Panc1 (cell line): ENCODE measurements around the gene WDR4. TPM values are rescaled to one million over a fixed set of nuclear protein-coding genes. Genes with fewer than 3 reads are reported as not detected.
"Not testable (repeated sequence)": the region's sequence is repeated elsewhere in the genome, so short reads cannot be mapped to it uniquely, and the experiment has no call there.

Experiments
- ATAC-seq: fragments of 200-7000 bp; cut with Tn5 transposase; 2 replicates; pipeline ENCODE4 v1.9.1; 2020; ENCODE audit warnings: mild to moderate bottlenecking, moderate library complexity
- BruUV-seq: library from RNA; stranded (reverse); fragments of 400-500 nt; replicated peaks from 2 replicates; lab custom pipeline; 2021; lab: Mats Ljungman, UMichigan
- CTCF ChIA-PET: fragments of 300-600 bp; sonication (Branson Sonifier 250); formaldehyde crosslinking; loops from one replicate; lab custom pipeline; 2022; ENCODE audit warnings: antibody characterized with exemption; lab: Charles Lee
- POLR2A ChIA-PET: fragments of 300-600 bp; sonication (Branson Sonifier 250); formaldehyde crosslinking; loops from one replicate; lab custom pipeline; 2022; ENCODE audit warnings: antibody characterized with exemption; lab: Charles Lee
- DNase-seq: peaks from one replicate; pipeline ENCODE4 v3.0.0-alpha.2; 2010; ENCODE audit warnings: low read depth, low spot score
- H3K27ac ChIP-seq: 2 replicates; pipeline ENCODE4 v1.5.1; 2011; ENCODE audit warnings: mild to moderate bottlenecking, low read length, inconsistent platforms
- H3K27me3 ChIP-seq: fragments of 200-500 bp; sonication (Bioruptor generic); 2 replicates; pipeline ENCODE4 v1.6.0; 2014; ENCODE audit warnings: low read length, inconsistent platforms; ENCODE audit not compliant: control insufficient read depth, insufficient read depth
- H3K36me3 ChIP-seq: fragments of 200-500 bp; sonication (Bioruptor generic); 2 replicates; pipeline ENCODE4 v1.5.1; 2014; ENCODE audit warnings: inconsistent platforms, mild to moderate bottlenecking, low read length, moderate library complexity; ENCODE audit not compliant: control insufficient read depth, insufficient read depth
- H3K4me1 ChIP-seq: 2 replicates; pipeline ENCODE4 v1.5.1; 2011; ENCODE audit warnings: inconsistent platforms, mild to moderate bottlenecking, low read length, moderate library complexity; ENCODE audit not compliant: control insufficient read depth, insufficient read depth
- H3K4me3 ChIP-seq, 2 experiments: 2 replicates each; pipeline ENCODE4 v1.5.1; 2011 to 2012; ENCODE audit warnings: low read depth in 2 of 2, low read length in 2 of 2, mild to moderate bottlenecking in 2 of 2, inconsistent platforms in 1 of 2, moderate library complexity in 1 of 2
- H3K9me3 ChIP-seq: fragments of 200-500 bp; sonication (Bioruptor generic); 2 replicates; pipeline ENCODE4 v1.5.1; 2014; ENCODE audit warnings: low read depth, mild to moderate bottlenecking, inconsistent platforms, low read length, moderate library complexity; ENCODE audit not compliant: control insufficient read depth, insufficient read depth
- CTCF ChIP-seq: fragments of 450-650 bp; IDR thresholded peaks from 2 replicates; pipeline ENCODE4 v1.5.1; 2017; ENCODE audit warnings: mild to moderate bottlenecking
- POLR2AphosphoS5 ChIP-seq: IDR thresholded peaks from 2 replicates; pipeline ENCODE4 v1.6.1; 2012; ENCODE audit warnings: mild to moderate bottlenecking, low read depth, low read length, moderate library complexity
- SIN3A ChIP-seq: IDR thresholded peaks from 2 replicates; pipeline ENCODE4 v1.6.1; 2012; ENCODE audit warnings: low read depth, mild to moderate bottlenecking, low read length, moderate library complexity, borderline replicate concordance; ENCODE audit not compliant: insufficient read depth
- TCF7L2 ChIP-seq: IDR thresholded peaks from 2 replicates; pipeline ENCODE4 v1.6.1; 2011; ENCODE audit warnings: mild to moderate bottlenecking, low read depth, low read length, inconsistent platforms
- in situ Hi-C: cut with HindIII; loops from 2 replicates; pipeline ENCODE4 v1.10.0; 2016; ENCODE audit warnings: low sequenced_read_pairs, low pct_unique_long_range_greater_than_20kb
- intact Hi-C: fragments of 100-400 bp; cut with micrococcal nuclease; formaldehyde crosslinking; loops from one replicate; pipeline ENCODE4 v1.10.0; 2022; ENCODE audit not compliant: unreplicated experiment
- total RNA-seq: library from RNA; stranded (reverse); gene quantifications from one replicate; pipeline ENCODE4 v1.2.1, GENCODE V29; 2021; ENCODE audit not compliant: unreplicated experiment
- TF ChIP-seq, protein P1 (sequence below), 2 experiments: IDR thresholded peaks; 2 replicates each; pipeline ENCODE4 v1.6.1; 2011 to 2012; ENCODE audit warnings: low read depth in 2 of 2, control low read depth in 1 of 2, low read length in 1 of 2, mild to moderate bottlenecking in 1 of 2, moderate library complexity in 1 of 2; ENCODE audit not compliant: insufficient read depth in 1 of 2

The WDR4 gene
- total RNA-seq, 1 experiment from 2014 or later: 36.7 TPM

- no TSS peak for BruUV-seq
- in situ Hi-C loops: no loop called here
- TF ChIP-seq TCF7L2 (no peak), SIN3A (no peak), CTCF (no peak), POLR2AphosphoS5 (no peak)
- TF ChIP-seq, protein P1, sequence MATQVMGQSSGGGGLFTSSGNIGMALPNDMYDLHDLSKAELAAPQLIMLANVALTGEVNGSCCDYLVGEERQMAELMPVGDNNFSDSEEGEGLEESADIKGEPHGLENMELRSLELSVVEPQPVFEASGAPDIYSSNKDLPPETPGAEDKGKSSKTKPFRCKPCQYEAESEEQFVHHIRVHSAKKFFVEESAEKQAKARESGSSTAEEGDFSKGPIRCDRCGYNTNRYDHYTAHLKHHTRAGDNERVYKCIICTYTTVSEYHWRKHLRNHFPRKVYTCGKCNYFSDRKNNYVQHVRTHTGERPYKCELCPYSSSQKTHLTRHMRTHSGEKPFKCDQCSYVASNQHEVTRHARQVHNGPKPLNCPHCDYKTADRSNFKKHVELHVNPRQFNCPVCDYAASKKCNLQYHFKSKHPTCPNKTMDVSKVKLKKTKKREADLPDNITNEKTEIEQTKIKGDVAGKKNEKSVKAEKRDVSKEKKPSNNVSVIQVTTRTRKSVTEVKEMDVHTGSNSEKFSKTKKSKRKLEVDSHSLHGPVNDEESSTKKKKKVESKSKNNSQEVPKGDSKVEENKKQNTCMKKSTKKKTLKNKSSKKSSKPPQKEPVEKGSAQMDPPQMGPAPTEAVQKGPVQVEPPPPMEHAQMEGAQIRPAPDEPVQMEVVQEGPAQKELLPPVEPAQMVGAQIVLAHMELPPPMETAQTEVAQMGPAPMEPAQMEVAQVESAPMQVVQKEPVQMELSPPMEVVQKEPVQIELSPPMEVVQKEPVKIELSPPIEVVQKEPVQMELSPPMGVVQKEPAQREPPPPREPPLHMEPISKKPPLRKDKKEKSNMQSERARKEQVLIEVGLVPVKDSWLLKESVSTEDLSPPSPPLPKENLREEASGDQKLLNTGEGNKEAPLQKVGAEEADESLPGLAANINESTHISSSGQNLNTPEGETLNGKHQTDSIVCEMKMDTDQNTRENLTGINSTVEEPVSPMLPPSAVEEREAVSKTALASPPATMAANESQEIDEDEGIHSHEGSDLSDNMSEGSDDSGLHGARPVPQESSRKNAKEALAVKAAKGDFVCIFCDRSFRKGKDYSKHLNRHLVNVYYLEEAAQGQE (IDR thresholded peaks at IDR 0.05; ENCODE audit: insufficient read depth in 1 of 2, low read depth in 2 of 2, low read length in 1 of 2): no peak
- ATAC-seq (no peak), DNase-seq (no peak)
- Histone ChIP-seq H3K27me3 (no peaks in the 10 kb centered on the region), H3K27ac (no peak overlapping the region), H3K9me3 (no peaks in the 10 kb centered on the region), H3K4me3 (no peak overlapping the region), H3K36me3 (no peaks in the 10 kb centered on the region), H3K4me1 (no peaks in the 10 kb centered on the region)
- ChIA-PET CTCF (no interaction called here), POLR2A (no interaction called here)
- intact Hi-C loops: no loop called here
These were observed 72.7 kb downstream of the WDR4 start for GRCh38 chr21:42806509-42807140.

DNA sequence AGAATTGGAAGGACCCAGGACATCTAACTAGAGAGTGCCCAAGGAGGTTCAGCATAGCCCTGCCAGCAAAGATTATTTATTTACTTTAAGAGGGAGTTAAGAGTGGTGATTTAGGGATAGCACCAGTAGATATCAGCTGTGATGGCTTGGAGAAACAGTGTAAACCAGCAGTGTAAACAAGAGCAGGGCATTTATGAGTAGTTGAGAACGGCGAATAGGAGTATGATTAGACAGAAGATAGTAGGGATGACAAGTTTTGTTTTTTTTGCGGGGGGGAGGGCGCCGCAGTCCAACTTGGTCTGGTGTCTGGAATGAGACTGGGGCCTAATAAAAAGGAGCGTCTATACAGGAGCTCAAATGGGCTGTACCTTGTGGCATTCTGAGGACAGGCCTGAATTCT, 77.7 kb downstream of the WDR4 start:
- H3K4me1 ChIP-seq, POLR2A ChIA-PET, DNase-seq, H3K36me3 ChIP-seq, H3K27me3 ChIP-seq, ATAC-seq, H3K27ac ChIP-seq, CTCF ChIA-PET, H3K9me3 ChIP-seq, H3K4me3 ChIP-seq, intact Hi-C loops, BruUV-seq, in situ Hi-C loops: not testable (repeated sequence)

DNA sequence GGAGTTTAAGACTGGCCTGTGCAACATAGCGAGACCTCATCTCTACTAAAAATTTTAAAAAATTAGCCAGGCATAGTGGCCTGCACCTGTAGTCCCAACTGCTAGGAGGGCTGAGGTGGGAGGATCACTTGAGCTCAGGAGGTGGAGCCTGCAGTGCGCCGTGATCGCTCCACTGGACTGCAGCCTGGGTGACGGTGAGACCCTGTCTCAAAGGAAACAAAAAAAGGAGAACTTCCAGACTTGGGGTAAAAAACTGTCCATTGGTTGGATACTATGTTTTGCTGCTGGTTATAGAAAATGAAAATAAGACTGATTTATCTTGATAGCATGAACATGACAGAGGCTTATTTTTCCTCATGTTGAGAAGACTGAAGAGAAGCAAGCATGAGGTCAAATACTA, 79.4 kb downstream of the WDR4 start:
- H3K36me3 ChIP-seq: no peaks in the 10 kb centered on the region
- CTCF ChIA-PET: no interaction called here
- in situ Hi-C loops: no loop called here
- no peak overlapping the region for H3K4me3 ChIP-seq
- no peaks in the 10 kb centered on the region for H3K27me3 ChIP-seq
- no peak for DNase-seq
- POLR2A ChIA-PET: no interaction called here
- TF ChIP-seq, protein P1 (IDR thresholded peaks at IDR 0.05; ENCODE audit: insufficient read depth in 1 of 2, low read depth in 2 of 2, low read length in 1 of 2): no peak
- no peak for TF ChIP-seq POLR2AphosphoS5
- TF ChIP-seq SIN3A: no peak
- TF ChIP-seq TCF7L2: no peak
- TF ChIP-seq CTCF: no peak
- H3K27ac ChIP-seq: no peak overlapping the region
- no peaks in the 10 kb centered on the region for H3K9me3 ChIP-seq
- no peak for ATAC-seq
- intact Hi-C loops: no loop called here
- BruUV-seq: no TSS peak
- no peaks in the 10 kb centered on the region for H3K4me1 ChIP-seq
